WERI-Rb-1 (cell line): ENCODE data around the gene CDKN2C.
"Not testable (repeated sequence)": the region's sequence is repeated elsewhere in the genome, so short reads cannot be mapped to it uniquely, and the experiment has no call there.

ENCODE experiments used
- DNase-seq: peaks from one replicate; pipeline ENCODE4 v3.0.0-alpha.2; 2020
- H3K27ac ChIP-seq: fragments of 250-450 bp; sonication (Bioruptor Pico); 2 replicates; pipeline ENCODE4 v1.5.1; 2020; ENCODE audit warnings: mild to moderate bottlenecking, moderate library complexity
- H3K27me3 ChIP-seq: fragments of 250-450 bp; sonication (Bioruptor Pico); 2 replicates; pipeline ENCODE4 v1.5.1; 2021; ENCODE audit warnings: mild to moderate bottlenecking, low read depth, moderate library complexity; ENCODE audit not compliant: insufficient read depth, severe bottlenecking
- H3K36me3 ChIP-seq: fragments of 250-450 bp; sonication (Bioruptor Pico); 2 replicates; pipeline ENCODE4 v1.5.1; 2020; ENCODE audit warnings: mild to moderate bottlenecking, moderate library complexity
- H3K4me3 ChIP-seq: 2 replicates; pipeline ENCODE4 v1.5.1; 2011; ENCODE audit warnings: low read depth, mild to moderate bottlenecking, control low read depth, low read length
- H3K9me3 ChIP-seq: fragments of 250-450 bp; sonication (Bioruptor Pico); 2 replicates; pipeline ENCODE4 v1.5.1; 2021; ENCODE audit warnings: mild to moderate bottlenecking, moderate library complexity; ENCODE audit not compliant: severe bottlenecking
- CTCF ChIP-seq: IDR thresholded peaks from 2 replicates; pipeline ENCODE4 v1.5.1; 2011; ENCODE audit warnings: low read depth, mild to moderate bottlenecking, control low read depth, inconsistent platforms, low read length

CDKN2C gene

DNA sequence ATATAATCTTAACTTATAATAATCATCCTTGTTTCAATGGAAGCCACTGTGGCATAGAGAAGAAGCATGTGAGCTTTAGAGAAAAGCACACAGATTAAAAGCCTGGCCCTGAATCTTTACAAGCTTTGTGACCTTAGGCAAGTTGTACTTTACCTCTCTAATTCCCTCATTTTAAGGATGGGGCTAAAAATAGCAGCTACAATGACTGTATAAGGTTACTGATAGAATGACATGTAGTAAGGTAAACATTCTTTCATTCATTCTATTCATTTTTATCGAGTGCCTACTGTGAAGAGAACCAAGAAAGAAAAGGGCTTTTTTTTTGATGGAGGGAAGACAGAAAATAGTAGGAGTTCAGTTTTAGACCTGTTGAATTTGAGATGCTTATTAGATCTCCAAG is 25.6 kb downstream of the CDKN2C start:
- Histone ChIP-seq H3K36me3 (no peaks in the 10 kb centered on the region; the same call in none of the 2 replicates), H3K27me3 (no peaks in the 10 kb centered on the region), H3K27ac (no peak overlapping the region), H3K4me3 (no peak overlapping the region), H3K9me3 (peaks cover 2% of the 10 kb centered on the region)
- DNase-seq, result no peak
- TF ChIP-seq CTCF, result no peak

GRCh38 chr1:50996083-50996482 is 26.0 kb downstream of the CDKN2C start:
- no peak for TF ChIP-seq CTCF
- Histone ChIP-seq H3K36me3 (no peaks in the 10 kb centered on the region; the same call in none of the 2 replicates), H3K27ac (no peak overlapping the region), H3K27me3 (no peaks in the 10 kb centered on the region), H3K9me3 (peaks cover 2% of the 10 kb centered on the region), H3K4me3 (no peak overlapping the region)
- DNase-seq, result no peak

DNA sequence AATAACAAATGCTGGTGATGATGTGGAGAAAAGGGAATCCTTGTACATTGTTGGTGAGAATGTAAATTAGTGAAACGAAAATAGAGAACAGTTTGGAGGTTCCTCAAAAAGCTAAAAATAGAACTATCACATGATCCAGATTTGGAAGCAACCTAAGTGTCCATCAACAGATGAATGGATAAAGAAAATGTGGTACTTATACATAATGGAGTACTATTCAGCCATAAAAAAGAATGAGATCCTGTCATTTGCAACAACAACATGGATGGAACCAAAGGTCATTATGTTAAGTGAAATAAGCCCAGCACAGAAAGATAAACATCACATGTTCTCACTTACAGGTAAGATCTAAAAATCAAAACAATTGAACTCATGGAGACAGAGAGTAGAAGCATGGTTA is 29.3 kb downstream of the CDKN2C start:
- H3K9me3 ChIP-seq, H3K36me3 ChIP-seq, H3K27ac ChIP-seq, DNase-seq, H3K4me3 ChIP-seq, H3K27me3 ChIP-seq: not testable (repeated sequence)

- H3K27ac ChIP-seq, result no peak overlapping the region
These were observed 30.1 kb downstream of the CDKN2C start for GRCh38 chr1:51000160-51000559.

GRCh38 chr1:51000651-51001050 is 30.6 kb downstream of the CDKN2C start:
- no peak for DNase-seq
- TF ChIP-seq CTCF, result no peak
- Histone ChIP-seq H3K4me3 (no peak overlapping the region), H3K27ac (no peak overlapping the region), H3K27me3 (no peaks in the 10 kb centered on the region), H3K36me3 (no peaks in the 10 kb centered on the region; the same call in none of the 2 replicates), H3K9me3 (peaks cover 2% of the 10 kb centered on the region)

More at GRCh38 chr1:51000160-51000559, 30.1 kb downstream of the CDKN2C start:
- no peak overlapping the region for H3K4me3 ChIP-seq
- no peak for TF ChIP-seq CTCF
- H3K9me3 ChIP-seq, result peaks cover 2% of the 10 kb centered on the region
- no peak for DNase-seq
- H3K27me3 ChIP-seq, result no peaks in the 10 kb centered on the region
- H3K36me3 ChIP-seq, result no peaks in the 10 kb centered on the region; the same call in none of the 2 replicates

DNA sequence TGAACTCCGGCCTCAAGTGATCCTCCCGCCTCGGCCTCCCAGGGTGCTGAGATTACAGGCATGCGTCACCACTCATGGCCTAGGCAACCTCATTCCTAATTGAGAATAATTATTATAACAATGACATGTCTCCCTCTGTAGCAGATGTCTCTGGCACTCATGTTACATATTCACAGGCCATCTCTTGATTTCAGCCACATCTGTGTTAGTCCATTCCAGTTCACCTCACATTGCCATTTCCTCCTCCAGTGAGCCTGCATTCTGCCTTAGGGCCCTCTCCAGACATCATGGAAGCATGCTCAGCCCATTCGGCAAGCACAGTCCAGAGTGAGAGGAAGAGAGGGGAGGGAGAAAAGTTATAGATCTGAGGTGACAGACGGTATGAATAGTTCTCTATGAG is 32.5 kb downstream of the CDKN2C start:
- no peak overlapping the region for H3K4me3 ChIP-seq
- H3K36me3 ChIP-seq, result no peaks in the 10 kb centered on the region; the same call in 1 of the 2 replicates
- TF ChIP-seq CTCF, result no peak
- H3K9me3 ChIP-seq, result peaks cover 4% of the 10 kb centered on the region
- DNase-seq, result no peak
- H3K27ac ChIP-seq, result no peak overlapping the region
- no peaks in the 10 kb centered on the region for H3K27me3 ChIP-seq

- not testable (repeated sequence) for H3K27me3 ChIP-seq, H3K36me3 ChIP-seq, H3K9me3 ChIP-seq, H3K4me3 ChIP-seq, DNase-seq, H3K27ac ChIP-seq
These were observed 35.5 kb downstream of the CDKN2C start for GRCh38 chr1:51005549-51005948.
